ENCODE data around the gene DPP9.
A peak's percentile ranks its signal among the peaks of the same experiment; 100 is the strongest.
"Not testable (repeated sequence)": the region's sequence is repeated elsewhere in the genome, so short reads cannot be mapped to it uniquely, and the experiment has no call there.

Gene DPP9

GRCh38 chr19:4738734-4739133, 15.1 kb upstream of the DPP9 start:
- DNase-seq: no peak

DNA sequence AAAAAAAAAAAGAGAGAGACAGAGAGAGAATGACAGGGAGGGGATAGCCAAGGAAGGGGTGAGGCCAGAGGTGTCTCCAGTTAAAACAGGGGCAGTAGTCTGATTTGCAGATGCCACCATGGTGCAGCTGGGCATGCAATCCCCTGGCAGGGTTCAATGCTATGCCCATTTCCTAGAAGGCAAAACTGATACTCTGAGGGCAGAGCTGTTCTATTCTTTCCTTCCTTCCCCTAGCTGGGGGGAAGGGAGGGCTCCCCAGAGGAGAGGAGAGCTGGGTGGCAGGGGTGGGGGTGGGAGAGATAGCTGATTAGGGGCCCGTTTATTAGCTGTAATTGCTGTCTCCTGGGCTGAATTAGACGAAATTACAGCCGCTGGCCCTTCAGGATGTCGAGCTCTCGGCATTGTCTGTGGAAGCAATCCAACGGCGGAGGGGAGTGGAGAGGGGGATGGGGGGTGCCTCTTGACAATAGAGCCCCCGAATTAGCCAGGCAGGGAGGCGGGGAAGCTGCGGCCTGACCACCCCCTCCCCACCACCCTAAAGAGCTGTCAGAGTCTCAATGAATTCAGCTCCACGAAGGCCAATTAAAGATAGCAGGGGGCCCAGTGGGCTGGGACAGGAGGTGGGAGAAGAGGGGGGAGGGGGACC, 14.4 kb upstream of the DPP9 start:
- DNase-seq: no peak

- no peak for DNase-seq
These were observed 10.2 kb upstream of the DPP9 start for GRCh38 chr19:4733755-4734345.

DNA sequence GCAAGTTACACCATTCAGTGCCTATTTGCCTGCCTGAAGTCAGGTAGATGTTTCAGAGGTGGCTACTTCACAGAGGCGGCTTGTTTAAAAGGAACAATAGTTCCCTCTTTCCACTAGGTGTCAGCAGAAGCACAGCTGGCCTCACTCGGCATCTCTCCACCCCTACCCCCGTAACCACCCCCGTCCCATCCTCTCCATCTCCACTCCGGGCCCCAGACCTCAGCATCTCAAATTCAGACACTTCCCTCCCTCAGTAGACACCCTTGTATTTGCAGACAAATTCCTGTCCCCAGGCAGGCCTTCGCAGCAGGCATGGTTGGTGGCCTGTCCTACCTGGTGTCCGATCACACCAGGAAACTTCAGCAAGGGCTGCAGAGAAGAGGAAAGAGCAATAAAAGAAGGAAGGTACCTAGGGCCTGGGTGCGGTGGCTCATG, 9.1 kb upstream of the DPP9 start:
- peak; percentile 17 for DNase-seq

DNA sequence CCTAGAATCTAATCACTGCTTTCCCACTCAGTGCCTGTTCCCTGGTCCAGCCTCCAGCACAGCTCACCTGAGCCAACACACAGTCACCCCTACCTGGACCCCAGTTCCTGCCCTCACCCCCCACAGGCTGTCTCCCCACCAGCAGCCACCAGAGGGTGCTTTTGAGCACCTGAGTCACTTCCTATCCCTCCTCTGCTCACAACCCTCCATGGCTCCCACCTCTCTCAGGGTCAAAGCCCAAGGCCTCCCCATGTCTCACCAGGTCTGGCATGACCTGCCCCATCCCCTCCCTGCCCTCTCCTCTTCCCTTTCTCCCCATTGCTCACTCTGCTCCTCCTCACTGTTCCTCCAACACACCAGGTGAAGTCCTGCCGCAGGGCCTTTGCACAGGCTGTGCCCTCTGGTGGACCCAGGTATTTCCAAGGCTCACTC, 7.1 kb upstream of the DPP9 start:
- peak; percentile 31 for DNase-seq

GRCh38 chr19:4728871-4729270, 5.2 kb upstream of the DPP9 start:
- DNase-seq: no peak

GRCh38 chr19:4722671-4723594, 709 bp downstream of the DPP9 start:
- peak; percentile 28 for DNase-seq

DNA sequence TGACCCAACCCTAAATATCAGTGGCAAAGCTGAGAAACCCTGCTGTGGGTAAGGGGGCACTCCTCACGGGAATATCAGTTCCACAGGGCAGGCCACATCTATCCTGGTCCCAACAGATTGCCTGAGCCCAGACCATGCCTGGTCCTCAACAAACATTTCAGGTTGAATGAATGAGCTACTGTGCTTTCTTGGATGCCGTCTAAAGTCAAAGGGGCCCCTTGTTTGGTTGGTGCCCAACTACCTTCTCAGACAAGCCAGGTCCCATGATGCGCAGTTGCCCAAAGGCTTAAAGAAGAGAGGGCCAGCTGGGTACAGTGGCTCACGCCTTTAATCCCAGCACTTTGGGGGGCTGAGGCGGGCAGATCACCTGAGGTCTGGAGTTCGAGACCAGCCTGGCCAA, 2.4 kb downstream of the DPP9 start:
- no peak for DNase-seq

DNA sequence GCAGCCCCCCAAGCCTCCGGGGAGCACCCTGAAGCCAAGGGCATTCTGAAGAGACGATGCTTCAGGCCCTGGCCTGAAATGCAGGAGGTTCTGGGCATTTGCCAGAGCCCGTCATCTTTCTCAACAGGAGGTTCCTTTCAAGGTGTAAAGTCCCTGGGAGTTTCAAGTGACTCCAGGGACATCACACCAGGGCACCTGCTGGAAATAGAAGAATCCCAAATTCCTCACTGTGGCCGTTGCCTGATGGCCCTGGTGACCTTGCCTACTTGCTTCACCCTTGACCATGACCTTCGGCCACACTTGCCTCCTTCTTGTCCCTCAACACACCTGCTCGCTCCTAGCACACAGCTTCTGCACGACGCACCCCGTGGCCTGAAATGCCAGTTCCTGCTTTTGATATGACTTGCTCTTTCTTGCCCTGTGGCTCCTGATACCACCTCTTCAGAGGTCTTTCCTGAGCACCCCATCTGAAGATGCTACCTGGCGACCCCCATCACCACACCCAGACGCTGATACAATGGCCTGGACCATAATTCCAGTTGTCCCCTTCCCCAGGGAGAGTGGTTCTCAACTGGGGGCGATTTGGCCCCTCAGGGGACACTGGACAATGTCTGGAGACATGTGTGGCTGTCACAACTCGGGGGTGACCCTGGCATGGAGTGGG, 3.5 kb downstream of the DPP9 start:
- DNase-seq: no peak

- no peak for DNase-seq
These were observed 4.2 kb downstream of the DPP9 start for GRCh38 chr19:4719499-4719866.

GRCh38 chr19:4717966-4718701, 5.5 kb downstream of the DPP9 start:
- DNase-seq: no peak

- no peak for DNase-seq
These were observed 6.3 kb downstream of the DPP9 start for GRCh38 chr19:4717191-4717965.

DNA sequence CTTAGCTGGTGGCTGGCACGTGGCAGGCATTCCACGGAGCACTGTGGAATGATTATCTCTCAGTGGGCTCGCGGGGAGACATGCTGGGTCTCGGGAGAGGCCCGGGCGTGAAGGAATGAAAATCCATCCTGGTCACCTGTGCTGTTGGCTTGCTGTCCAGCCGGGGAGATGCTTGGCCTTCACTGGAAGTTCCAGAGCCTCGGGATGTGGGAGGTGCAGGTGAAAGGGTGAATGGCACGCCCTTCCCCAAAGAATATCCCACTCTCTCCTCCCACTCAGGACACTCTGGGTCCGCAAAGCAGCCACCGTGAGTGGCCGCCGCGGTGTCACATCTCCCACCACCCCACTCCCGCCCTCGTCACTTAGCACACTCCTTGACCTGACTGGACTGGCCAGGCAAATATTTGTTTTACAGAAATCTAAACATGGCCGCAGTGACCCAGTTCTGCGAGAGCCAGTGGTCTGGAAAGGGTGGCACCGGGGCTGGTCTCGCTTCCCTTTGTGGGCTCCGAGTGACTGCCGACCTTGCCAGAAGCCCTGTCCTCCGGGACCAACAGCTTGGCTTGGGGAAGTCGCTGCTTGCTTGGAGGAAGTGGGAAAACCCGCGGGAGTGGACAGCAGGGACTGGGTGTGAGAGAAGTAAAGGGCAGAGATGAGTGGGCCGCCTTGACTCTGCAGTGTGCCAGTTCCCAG, 8.0 kb downstream of the DPP9 start:
- no peak for DNase-seq

DNA sequence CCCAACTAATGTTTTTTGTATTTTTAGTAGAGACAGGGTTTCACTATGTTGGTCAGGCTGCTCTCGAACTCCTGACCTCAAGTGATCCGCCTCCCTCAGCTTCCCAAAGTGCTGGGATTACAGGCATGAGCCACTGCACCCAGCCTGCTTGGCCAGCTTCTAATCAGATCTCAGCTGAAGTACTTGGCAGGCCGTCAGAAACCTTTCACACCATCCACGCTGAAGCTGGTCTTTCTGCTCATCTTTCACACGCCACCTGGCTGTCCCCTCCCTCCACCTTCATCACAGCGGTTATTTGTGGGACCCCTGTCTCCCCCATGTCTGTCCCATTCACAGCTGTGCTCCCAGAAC, 8.5 kb downstream of the DPP9 start:
- not testable (repeated sequence) for DNase-seq

GRCh38 chr19:4714016-4714415, 9.6 kb downstream of the DPP9 start:
- DNase-seq: no peak

GRCh38 chr19:4713384-4713951, 10.2 kb downstream of the DPP9 start:
- DNase-seq: no peak

DNA sequence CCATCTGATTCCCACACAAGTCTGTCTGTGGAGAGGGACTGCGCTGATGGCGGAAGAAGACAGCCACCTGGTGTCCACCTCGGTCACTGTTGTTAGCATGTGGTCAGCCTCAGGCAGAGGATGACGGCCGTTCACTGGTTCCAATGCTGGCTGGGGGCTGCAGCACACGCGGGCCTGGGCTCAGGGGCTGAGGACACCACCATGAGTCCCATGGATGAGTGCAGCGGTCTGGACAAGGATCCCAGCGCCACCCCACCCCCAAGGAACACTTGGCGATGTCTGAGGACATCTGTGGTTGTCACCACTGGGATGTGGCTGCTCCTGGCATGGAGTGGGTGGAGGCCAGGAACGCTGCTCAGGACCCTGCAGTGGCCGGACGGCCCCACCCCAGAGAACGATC, 10.9 kb downstream of the DPP9 start:
- DNase-seq: no peak

DNA sequence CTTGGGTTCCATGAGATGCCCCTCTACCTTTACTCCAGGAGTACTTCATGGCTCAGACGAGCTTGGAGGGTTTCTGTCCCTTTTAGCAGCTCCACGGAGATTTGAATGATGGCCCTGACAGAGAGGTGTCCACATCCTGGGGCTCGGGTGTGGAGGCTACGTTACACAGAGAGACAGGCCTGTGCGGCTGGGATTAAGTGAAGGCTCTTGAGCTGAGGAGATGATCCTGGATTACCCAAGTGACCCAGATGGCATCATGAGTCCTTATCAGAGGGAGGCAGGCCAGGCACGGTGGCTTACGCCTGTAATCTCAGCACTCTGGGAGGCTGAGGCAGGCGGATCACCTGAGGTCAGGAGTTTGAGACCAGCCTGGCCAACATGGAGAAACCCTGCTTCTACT, 12.4 kb downstream of the DPP9 start:
- no peak for DNase-seq

- DNase-seq: no peak
These were observed 13.4 kb downstream of the DPP9 start for GRCh38 chr19:4710281-4710600.

DNA sequence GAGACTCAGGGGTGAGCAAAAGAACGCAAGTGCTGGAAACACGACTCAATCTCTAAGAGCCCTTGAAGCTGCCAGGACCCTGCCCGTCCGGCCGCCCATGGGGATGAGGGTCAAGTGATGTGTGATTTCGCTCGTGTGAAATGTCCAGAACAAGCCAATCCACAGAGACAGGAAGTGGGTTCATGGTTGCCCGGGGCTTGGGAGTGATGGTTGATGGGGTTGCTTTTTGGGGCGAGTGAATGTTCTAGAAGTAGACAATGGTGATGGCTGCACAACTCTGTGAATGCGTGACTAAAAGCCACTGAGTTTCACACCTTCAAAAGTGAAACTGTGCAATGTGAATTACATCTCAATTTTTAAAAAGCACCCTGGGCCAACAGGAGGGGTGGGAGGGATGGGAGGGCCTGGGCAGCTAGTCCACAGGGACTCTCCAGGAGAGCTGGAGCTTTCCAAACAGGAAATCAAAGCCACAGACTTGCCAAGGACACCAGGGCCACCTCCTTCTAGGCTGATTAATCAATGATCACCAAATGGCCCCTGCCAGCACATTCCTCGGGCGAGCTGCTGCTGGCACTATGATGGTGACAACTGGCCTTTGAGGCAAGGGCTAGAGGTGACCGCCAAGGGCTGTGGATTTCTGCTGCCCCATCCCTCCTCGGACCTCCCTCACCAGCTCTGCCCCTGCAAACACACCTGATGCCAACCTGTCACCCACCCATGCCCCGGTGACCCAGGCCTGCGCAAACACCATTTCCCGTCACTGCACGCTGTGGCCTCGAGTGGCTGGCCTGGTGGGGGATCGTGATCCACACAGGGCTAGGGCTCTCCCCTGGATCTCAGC, 14.0 kb downstream of the DPP9 start:
- DNase-seq: peak; percentile 74

Data from NK-92 treated with Interleukin-12 subunit alpha and Interleukin-12 subunit beta, amount 100 ng/mL, for 24 hours (cell line).